HCT116 (cell line): ENCODE results near the gene SH2D1B. TPM values are rescaled to one million over a fixed set of nuclear protein-coding genes. Genes with fewer than 3 reads are reported as not detected.

Experiments
- ATAC-seq: fragments of 200-7000 bp; cut with Tn5 transposase; 2 replicates; pipeline ENCODE4 v1.9.1; 2020; ENCODE audit warnings: mild to moderate bottlenecking, moderate library complexity
- Bru-seq: library from RNA; stranded (reverse); fragments of 400-500 nt; gene quantifications from one replicate; lab custom pipeline; 2021; lab: Mats Ljungman, UMichigan
- BruChase-seq, 2 experiments: library from RNA; stranded (reverse); fragments of 400-500 nt; gene quantifications; one replicate each; lab custom pipeline; 2021; lab: Mats Ljungman, UMichigan
- BruUV-seq: library from RNA; stranded (reverse); fragments of 400-500 nt; replicated peaks from 2 replicates; lab custom pipeline; 2021; lab: Mats Ljungman, UMichigan
- CTCF ChIA-PET: fragments of 300-600 bp; sonication (Branson Sonifier 250); formaldehyde crosslinking; loops from one replicate; lab custom pipeline; 2021; ENCODE audit warnings: antibody characterized with exemption; lab: Charles Lee
- POLR2A ChIA-PET: fragments of 300-600, 350-600 bp; sonication (Branson Sonifier 250); formaldehyde crosslinking; loops from one replicate; lab custom pipeline; 2021; ENCODE audit warnings: antibody characterized with exemption; lab: Charles Lee
- RAD21 ChIA-PET, 2 experiments: fragments of 300-600 bp; sonication (Branson Sonifier 250); formaldehyde crosslinking; loops; one replicate each; lab custom pipeline; 2023; ENCODE audit warnings: low total read pairs in 2 of 2; ENCODE audit not compliant: uncharacterized antibody in 2 of 2, unreplicated experiment in 2 of 2, low non-redundant PET in 1 of 2; lab: Charles Lee
- DNase-seq: peaks from one replicate; pipeline ENCODE4 v3.0.0-alpha.2; 2010; ENCODE audit warnings: low read depth, low spot score
- H2AFZ ChIP-seq: fragments of 200-600 bp; shearing (Covaris generic), sonication (generic); 2 replicates; pipeline ENCODE4 v1.6.1; 2017; ENCODE audit warnings: low read depth, mixed run types, mixed read lengths, antibody characterized with exemption, low read length; ENCODE audit not compliant: poor library complexity, severe bottlenecking
- H3K27ac ChIP-seq: 2 replicates; pipeline ENCODE4 v1.5.1; 2012; ENCODE audit warnings: low read depth, low read length
- H3K27me3 ChIP-seq: fragments of 200-600 bp; sonication (generic); 2 replicates; pipeline ENCODE4 v1.6.1; 2016; ENCODE audit warnings: mixed run types, low read length, mixed read lengths; ENCODE audit not compliant: insufficient read depth
- H3K36me3 ChIP-seq, 2 experiments: fragments of 200-500 bp in 1 of 2; fragments of 200-600 bp in 1 of 2; sonication (Bioruptor generic) in 1 of 2; sonication (generic) in 1 of 2; 2 replicates each; pipeline versions ENCODE4 v1.5.1 to v1.6.1; 2014 to 2016; ENCODE audit warnings: low read length in 2 of 2, inconsistent platforms in 1 of 2, mixed read lengths in 1 of 2, mixed run types in 1 of 2; ENCODE audit not compliant: insufficient read depth in 2 of 2, control insufficient read depth in 1 of 2
- H3K4me1 ChIP-seq, 2 experiments: fragments of 200-600 bp in 1 of 2; sonication (generic) in 1 of 2; 2 replicates each; pipeline versions ENCODE4 v1.5.1 to v1.6.1; 2012 to 2017; ENCODE audit warnings: low read length in 2 of 2, inconsistent platforms in 1 of 2, mild to moderate bottlenecking in 1 of 2, mixed read lengths in 1 of 2, mixed run types in 1 of 2, moderate library complexity in 1 of 2; ENCODE audit not compliant: insufficient read depth in 2 of 2, control insufficient read depth in 1 of 2
- H3K4me2 ChIP-seq: fragments of 200-600 bp; sonication (generic); 2 replicates; pipeline ENCODE4 v1.6.1; 2017; ENCODE audit warnings: mixed run types, low read length, mixed read lengths
- H3K4me3 ChIP-seq, 2 experiments: fragments of 200-600 bp in 1 of 2; sonication (generic) in 1 of 2; replicated peaks in 1 of 2; 2 replicates each; pipeline ENCODE4 v1.5.1; 2011 to 2016; ENCODE audit warnings: low read length in 2 of 2, control low read depth in 1 of 2, low read depth in 1 of 2, mild to moderate bottlenecking in 1 of 2, mixed read lengths in 1 of 2, mixed run types in 1 of 2
- H3K79me2 ChIP-seq: fragments of 200-600 bp; sonication (generic); 2 replicates; pipeline ENCODE4 v1.6.1; 2017; ENCODE audit warnings: mild to moderate bottlenecking, mixed run types, low read length, moderate library complexity, mixed read lengths; ENCODE audit not compliant: insufficient read depth
- H3K9ac ChIP-seq: fragments of 200-600 bp; sonication (generic); 2 replicates; pipeline ENCODE4 v1.6.1; 2016; ENCODE audit warnings: low read length, mixed read lengths
- H3K9me2 ChIP-seq: fragments of 200-600 bp; sonication (generic), shearing (Covaris generic); 2 replicates; pipeline ENCODE4 v1.6.1; 2017; ENCODE audit warnings: mixed run types, mild to moderate bottlenecking, moderate library complexity; ENCODE audit not compliant: insufficient read depth
- H3K9me3 ChIP-seq, 2 experiments: fragments of 200-500 bp in 1 of 2; fragments of 200-600 bp in 1 of 2; sonication (Bioruptor generic) in 1 of 2; sonication (generic) in 1 of 2; 2 replicates each; pipeline ENCODE4 v1.6.1; 2014 to 2017; ENCODE audit warnings: low read length in 2 of 2, mixed read lengths in 2 of 2, inconsistent platforms in 1 of 2, low read depth in 1 of 2, mild to moderate bottlenecking in 1 of 2, mixed run types in 1 of 2, moderate library complexity in 1 of 2; ENCODE audit not compliant: control insufficient read depth in 1 of 2, insufficient read depth in 1 of 2
- H4K20me1 ChIP-seq: fragments of 200-600 bp; sonication (generic), shearing (Covaris generic); 2 replicates; pipeline ENCODE4 v1.6.1; 2017; ENCODE audit warnings: mixed run types, mild to moderate bottlenecking, moderate library complexity; ENCODE audit not compliant: insufficient read depth
- CBX3 ChIP-seq: IDR thresholded peaks from 2 replicates; pipeline ENCODE4 v1.6.1; 2012; ENCODE audit warnings: low read depth
- EGR1 ChIP-seq: IDR thresholded peaks from 2 replicates; pipeline ENCODE4 v1.6.1; 2012; ENCODE audit warnings: low read depth
- ELF1 ChIP-seq: IDR thresholded peaks from 2 replicates; pipeline ENCODE4 v1.6.1; 2012; ENCODE audit warnings: low read depth, borderline replicate concordance
- EZH2 ChIP-seq: fragments of 200-600 bp; sonication (generic); IDR thresholded peaks from 2 replicates; pipeline ENCODE4 v1.6.1; 2017; ENCODE audit warnings: antibody characterized with exemption, mixed run types
- FOSL1 ChIP-seq: IDR thresholded peaks from 2 replicates; pipeline ENCODE4 v1.6.1; 2012; ENCODE audit warnings: low read depth
- JUND ChIP-seq: IDR thresholded peaks from 2 replicates; pipeline ENCODE4 v1.6.1; 2012
- POLR2A ChIP-seq: IDR thresholded peaks from 2 replicates; pipeline ENCODE4 v1.7.0; 2011; ENCODE audit warnings: borderline replicate concordance; ENCODE audit not compliant: insufficient read depth, insufficient read length; ENCODE audit errors: extremely low read depth
- POLR2AphosphoS5 ChIP-seq: IDR thresholded peaks from 2 replicates; pipeline ENCODE4 v1.6.1; 2011; ENCODE audit warnings: mild to moderate bottlenecking, low read depth, low read length, moderate library complexity
- SIN3A ChIP-seq: IDR thresholded peaks from 2 replicates; pipeline ENCODE4 v1.6.1; 2012; ENCODE audit warnings: low read depth
- SRF ChIP-seq: IDR thresholded peaks from 2 replicates; pipeline ENCODE4 v1.6.1; 2012; ENCODE audit warnings: low read depth
- YY1 ChIP-seq: IDR thresholded peaks from 2 replicates; pipeline ENCODE4 v1.6.1; 2011; ENCODE audit warnings: low read length, low read depth, moderate library complexity, mild to moderate bottlenecking; ENCODE audit not compliant: insufficient replicate concordance; ENCODE audit errors: extremely low read depth
- ZFX ChIP-seq: fragments of 450-650 bp; IDR thresholded peaks from 2 replicates; pipeline ENCODE4 v1.6.1; 2017
- ZNF274 ChIP-seq: fragments of 200-500 bp; sonication (Bioruptor generic); IDR thresholded peaks from 2 replicates; pipeline ENCODE4 v1.6.1; 2014; ENCODE audit warnings: mild to moderate bottlenecking, low read depth, low read length, inconsistent platforms
- intact Hi-C: fragments of 100-400 bp; cut with micrococcal nuclease; formaldehyde crosslinking; loops from 2 replicates; pipeline ENCODE4 v1.10.0; 2022
- long read RNA-seq: library from polyadenylated mRNA; unstranded; transcript quantifications from one replicate; pipeline ENCODE4 v2.0.0, GENCODE V29; 2021; ENCODE audit not compliant: unreplicated experiment
- polyA plus RNA-seq: library from polyadenylated mRNA; unstranded; fragments of >200 nt; gene quantifications from 2 replicates; pipeline ENCODE4 v1.2.1, GENCODE V29; 2012; ENCODE audit warnings: missing spikeins
- total RNA-seq: library from RNA; stranded (reverse); gene quantifications from one replicate; pipeline ENCODE4 v1.2.1, GENCODE V29; 2021; ENCODE audit not compliant: unreplicated experiment
- TF ChIP-seq, protein P1 (sequence below): IDR thresholded peaks from 2 replicates; pipeline ENCODE4 v1.6.1; 2012
- TF ChIP-seq, protein P2 (sequence below): IDR thresholded peaks from 2 replicates; pipeline ENCODE4 v1.6.1; 2012
- TF ChIP-seq, protein P3 (sequence below): IDR thresholded peaks from 2 replicates; pipeline ENCODE4 v1.6.1; 2011; ENCODE audit warnings: mild to moderate bottlenecking, low read length, moderate library complexity; ENCODE audit not compliant: insufficient replicate concordance; ENCODE audit errors: extremely low read depth
- TF ChIP-seq, protein P4 (sequence below), 3 experiments: fragments of 200-600 bp in 1 of 3; sonication (generic) in 1 of 3; IDR thresholded peaks in 2 of 3; conservative IDR thresholded peaks in 1 of 3; 2 replicates each; pipeline ENCODE4 v1.5.1; 2012 to 2017; ENCODE audit warnings: low read depth in 2 of 3, low read length in 2 of 3, antibody characterized with exemption in 1 of 3, borderline replicate concordance in 1 of 3, control low read depth in 1 of 3, mild to moderate bottlenecking in 1 of 3, mixed read lengths in 1 of 3, mixed run types in 1 of 3, moderate library complexity in 1 of 3; ENCODE audit not compliant: insufficient read depth in 1 of 3

The SH2D1B gene, protein sequence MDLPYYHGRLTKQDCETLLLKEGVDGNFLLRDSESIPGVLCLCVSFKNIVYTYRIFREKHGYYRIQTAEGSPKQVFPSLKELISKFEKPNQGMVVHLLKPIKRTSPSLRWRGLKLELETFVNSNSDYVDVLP
- total RNA-seq (0.12 TPM), Bru-seq, nascent RNA (percentile 5 among the genes with signal in this experiment), BruChase-seq, experiment 1, labeled RNA remaining after a 6-hour chase (not detected), BruChase-seq, experiment 2, labeled RNA remaining after a 2-hour chase (percentile 5 among the genes with signal in this experiment)
- 0.03 TPM in 1 of 2 replicates, not detected in the other for polyA plus RNA-seq
- long read RNA-seq = 0 reads

DNA sequence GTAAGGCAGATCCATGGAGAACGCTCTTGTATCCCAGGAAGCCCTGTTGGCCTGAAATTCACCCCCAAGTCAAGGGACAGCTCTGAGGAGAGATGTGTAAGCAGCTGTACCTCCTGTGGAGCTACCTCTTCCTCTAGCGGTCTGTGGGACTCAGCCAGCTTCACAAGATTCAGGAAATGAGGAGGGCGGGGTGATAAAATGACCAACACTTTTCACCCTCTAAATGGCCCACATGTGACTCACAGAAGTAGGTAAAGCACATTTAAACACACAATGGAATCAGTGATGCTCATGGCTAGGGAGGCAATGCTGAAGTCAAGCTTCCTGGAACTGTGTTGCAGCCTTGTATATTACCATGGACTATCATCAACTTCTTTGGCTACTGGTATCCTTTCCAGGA lies at the start of gene SH2D1B:
Gene SH2D1B (minus strand): TSS at position 135 of the 400 bp plus-strand sequence. CDS start 120 bp downstream, at position 15.
- Histone ChIP-seq H3K9me3 (no peaks in the 10 kb centered on the region), H3K36me3 (no peaks in the 10 kb centered on the region), H3K9me2 (no peaks in the 10 kb centered on the region), H3K79me2 (no peaks in the 10 kb centered on the region), H3K4me3 (no peak within 1 kb of the TSS), H2AFZ (no peak within 1 kb of the TSS), H3K9ac (no peak within 1 kb of the TSS), H3K4me1 (peaks cover 0 to 8% of the 10 kb centered on the region in 2 experiments; a peak in 1 of 4 replicates), H3K27me3 (no peaks in the 10 kb centered on the region), H4K20me1 (no peaks in the 10 kb centered on the region), H3K27ac (no peak within 1 kb of the TSS), H3K4me2 (no peak within 1 kb of the TSS)
- DNase-seq (no peak), ATAC-seq (peak; percentile 34; the same call in 1 of the 2 replicates)
- POLR2A ChIA-PET = no interaction called here
- TF ChIP-seq POLR2A = no peak
- no peak for TF ChIP-seq FOSL1
- TF ChIP-seq, protein P1, sequence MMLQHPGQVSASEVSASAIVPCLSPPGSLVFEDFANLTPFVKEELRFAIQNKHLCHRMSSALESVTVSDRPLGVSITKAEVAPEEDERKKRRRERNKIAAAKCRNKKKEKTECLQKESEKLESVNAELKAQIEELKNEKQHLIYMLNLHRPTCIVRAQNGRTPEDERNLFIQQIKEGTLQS = no peak
- TF ChIP-seq EZH2 = no peak
- TF ChIP-seq EGR1 = no peak
- TF ChIP-seq SRF = no peak
- TF ChIP-seq, protein P2, sequence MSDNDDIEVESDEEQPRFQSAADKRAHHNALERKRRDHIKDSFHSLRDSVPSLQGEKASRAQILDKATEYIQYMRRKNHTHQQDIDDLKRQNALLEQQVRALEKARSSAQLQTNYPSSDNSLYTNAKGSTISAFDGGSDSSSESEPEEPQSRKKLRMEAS = no peak
- TF ChIP-seq, protein P3, sequence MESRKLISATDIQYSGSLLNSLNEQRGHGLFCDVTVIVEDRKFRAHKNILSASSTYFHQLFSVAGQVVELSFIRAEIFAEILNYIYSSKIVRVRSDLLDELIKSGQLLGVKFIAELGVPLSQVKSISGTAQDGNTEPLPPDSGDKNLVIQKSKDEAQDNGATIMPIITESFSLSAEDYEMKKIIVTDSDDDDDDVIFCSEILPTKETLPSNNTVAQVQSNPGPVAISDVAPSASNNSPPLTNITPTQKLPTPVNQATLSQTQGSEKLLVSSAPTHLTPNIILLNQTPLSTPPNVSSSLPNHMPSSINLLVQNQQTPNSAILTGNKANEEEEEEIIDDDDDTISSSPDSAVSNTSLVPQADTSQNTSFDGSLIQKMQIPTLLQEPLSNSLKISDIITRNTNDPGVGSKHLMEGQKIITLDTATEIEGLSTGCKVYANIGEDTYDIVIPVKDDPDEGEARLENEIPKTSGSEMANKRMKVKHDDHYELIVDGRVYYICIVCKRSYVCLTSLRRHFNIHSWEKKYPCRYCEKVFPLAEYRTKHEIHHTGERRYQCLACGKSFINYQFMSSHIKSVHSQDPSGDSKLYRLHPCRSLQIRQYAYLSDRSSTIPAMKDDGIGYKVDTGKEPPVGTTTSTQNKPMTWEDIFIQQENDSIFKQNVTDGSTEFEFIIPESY = no peak
- TF ChIP-seq ZFX = no peak
- TF ChIP-seq ZNF274 = no peak
- TF ChIP-seq POLR2AphosphoS5 = no peak
- no peak for TF ChIP-seq SIN3A
- no peak for TF ChIP-seq ELF1
- no peak for TF ChIP-seq YY1
- TF ChIP-seq JUND = no peak
- no peak for TF ChIP-seq CBX3
- TF ChIP-seq, protein P4, sequence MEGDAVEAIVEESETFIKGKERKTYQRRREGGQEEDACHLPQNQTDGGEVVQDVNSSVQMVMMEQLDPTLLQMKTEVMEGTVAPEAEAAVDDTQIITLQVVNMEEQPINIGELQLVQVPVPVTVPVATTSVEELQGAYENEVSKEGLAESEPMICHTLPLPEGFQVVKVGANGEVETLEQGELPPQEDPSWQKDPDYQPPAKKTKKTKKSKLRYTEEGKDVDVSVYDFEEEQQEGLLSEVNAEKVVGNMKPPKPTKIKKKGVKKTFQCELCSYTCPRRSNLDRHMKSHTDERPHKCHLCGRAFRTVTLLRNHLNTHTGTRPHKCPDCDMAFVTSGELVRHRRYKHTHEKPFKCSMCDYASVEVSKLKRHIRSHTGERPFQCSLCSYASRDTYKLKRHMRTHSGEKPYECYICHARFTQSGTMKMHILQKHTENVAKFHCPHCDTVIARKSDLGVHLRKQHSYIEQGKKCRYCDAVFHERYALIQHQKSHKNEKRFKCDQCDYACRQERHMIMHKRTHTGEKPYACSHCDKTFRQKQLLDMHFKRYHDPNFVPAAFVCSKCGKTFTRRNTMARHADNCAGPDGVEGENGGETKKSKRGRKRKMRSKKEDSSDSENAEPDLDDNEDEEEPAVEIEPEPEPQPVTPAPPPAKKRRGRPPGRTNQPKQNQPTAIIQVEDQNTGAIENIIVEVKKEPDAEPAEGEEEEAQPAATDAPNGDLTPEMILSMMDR (IDR thresholded peaks at IDR 0.05 in 2 of 3, conservative IDR thresholded peaks at IDR 0.05 in 1 of 3; ENCODE audit: borderline replicate concordance in 1 of 3, insufficient read depth in 1 of 3, low read depth in 2 of 3, low read length in 2 of 3) = no peak
- intact Hi-C loops = no loop called here
- RAD21 ChIA-PET = no interaction called here
- CTCF ChIA-PET = no interaction called here
- no TSS peak for BruUV-seq
